Stimulated activated CD8-positive, alpha-beta memory T cell treated with anti-CD3 and anti-CD28 coated beads, Interleukin-7, amount 100 ng/mL, for 1 hour (primary cell): ENCODE data around the gene TRIM59.
"Not testable (repeated sequence)": the region's sequence is repeated elsewhere in the genome, so short reads cannot be mapped to it uniquely, and the experiment has no call there.

Source experiments
- DNase-seq, 2 donors: peaks; one replicate each; pipeline ENCODE4 v3.0.0-alpha.2; 2020; ENCODE audit warnings: low read depth in 2 of 2

The TRIM59 gene

GRCh38 chr3:160455846-160456245 lies 6.3 kb upstream of the TRIM59 start:
- DNase-seq, result no peak

- no peak for DNase-seq
These were observed 5.4 kb upstream of the TRIM59 start for GRCh38 chr3:160454995-160455394.

GRCh38 chr3:160452251-160452650 lies 2.7 kb upstream of the TRIM59 start:
- DNase-seq, result not testable (repeated sequence)

GRCh38 chr3:160451602-160452001 lies 2.0 kb upstream of the TRIM59 start:
- no peak for DNase-seq

GRCh38 chr3:160450846-160451245 lies 1.3 kb upstream of the TRIM59 start:
- no peak for DNase-seq

GRCh38 chr3:160448845-160449635 lies 546 bp downstream of the TRIM59 start:
- peak in 1 of 2 donors; percentile 3 for DNase-seq

GRCh38 chr3:160447544-160447943 lies 2.0 kb downstream of the TRIM59 start:
- no peak for DNase-seq

- DNase-seq, result no peak
These were observed 3.0 kb downstream of the TRIM59 start for GRCh38 chr3:160446522-160447056.

- DNase-seq, result no peak
These were observed 3.7 kb downstream of the TRIM59 start for GRCh38 chr3:160445854-160446253.

- no peak for DNase-seq
These were observed 5.2 kb downstream of the TRIM59 start for GRCh38 chr3:160444411-160444810.

GRCh38 chr3:160440687-160441086 lies 8.9 kb downstream of the TRIM59 start:
- DNase-seq, result no peak

- no peak for DNase-seq
These were observed 12.5 kb downstream of the TRIM59 start for GRCh38 chr3:160437083-160437455.

- DNase-seq, result no peak
These were observed 13.8 kb downstream of the TRIM59 start for GRCh38 chr3:160435747-160436146.

GRCh38 chr3:160435095-160435494 lies 14.5 kb downstream of the TRIM59 start:
- no peak for DNase-seq

GRCh38 chr3:160434071-160434470 lies 15.5 kb downstream of the TRIM59 start:
- no peak for DNase-seq

GRCh38 chr3:160427832-160428424 lies 21.7 kb downstream of the TRIM59 start:
- no peak for DNase-seq

- DNase-seq, result no peak
These were observed 32.3 kb downstream of the TRIM59 start for GRCh38 chr3:160417311-160417710.

GRCh38 chr3:160413613-160414248 lies 35.9 kb downstream of the TRIM59 start:
- peak; percentile 20 to 50 for DNase-seq

- no peak for DNase-seq
These were observed 37.1 kb downstream of the TRIM59 start for GRCh38 chr3:160412477-160412876.

GRCh38 chr3:160409812-160410610 lies 39.6 kb downstream of the TRIM59 start:
- DNase-seq, result no peak

- DNase-seq, result no peak
These were observed 45.7 kb downstream of the TRIM59 start for GRCh38 chr3:160403796-160404470.
